Nucleus accumbens (tissue), 56 donors: ENCODE measurements around the gene TENT5C.
A peak's percentile ranks its signal among the peaks of the same experiment; 100 is the strongest.

Experiments used
- DNase-seq, 56 donors: peaks; one replicate each; lab custom pipeline; 2025; lab: John Stamatoyannopoulos, UW

TENT5C gene

DNA sequence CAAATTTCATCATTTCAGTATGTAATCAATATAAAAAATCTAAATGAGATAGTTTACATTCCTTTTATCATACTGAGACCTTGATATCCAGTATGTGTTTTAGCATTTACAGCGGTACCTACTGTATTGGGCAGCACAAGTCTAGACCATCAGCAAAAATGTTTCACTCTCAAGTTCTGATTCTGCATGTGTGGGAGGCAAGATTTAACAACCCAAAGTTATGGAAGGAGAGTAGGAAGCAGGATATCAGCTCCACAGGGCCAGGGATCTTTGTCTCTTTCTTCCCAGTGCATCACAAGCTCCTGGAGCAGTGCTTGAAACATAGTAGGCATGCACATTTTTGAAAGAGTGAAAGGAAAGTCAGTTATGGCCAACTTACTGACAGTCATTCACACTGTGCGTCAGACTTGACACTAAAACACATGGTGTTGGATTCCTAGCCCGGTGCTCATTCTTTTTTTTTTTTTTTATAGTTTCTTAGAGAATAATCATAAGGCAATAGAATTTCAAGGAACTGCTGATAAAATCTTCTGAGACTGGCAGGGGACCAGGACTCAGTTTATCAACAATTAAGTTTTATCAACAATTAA lies 6.1 kb downstream of the TENT5C start:
- DNase-seq, result no peak

DNA sequence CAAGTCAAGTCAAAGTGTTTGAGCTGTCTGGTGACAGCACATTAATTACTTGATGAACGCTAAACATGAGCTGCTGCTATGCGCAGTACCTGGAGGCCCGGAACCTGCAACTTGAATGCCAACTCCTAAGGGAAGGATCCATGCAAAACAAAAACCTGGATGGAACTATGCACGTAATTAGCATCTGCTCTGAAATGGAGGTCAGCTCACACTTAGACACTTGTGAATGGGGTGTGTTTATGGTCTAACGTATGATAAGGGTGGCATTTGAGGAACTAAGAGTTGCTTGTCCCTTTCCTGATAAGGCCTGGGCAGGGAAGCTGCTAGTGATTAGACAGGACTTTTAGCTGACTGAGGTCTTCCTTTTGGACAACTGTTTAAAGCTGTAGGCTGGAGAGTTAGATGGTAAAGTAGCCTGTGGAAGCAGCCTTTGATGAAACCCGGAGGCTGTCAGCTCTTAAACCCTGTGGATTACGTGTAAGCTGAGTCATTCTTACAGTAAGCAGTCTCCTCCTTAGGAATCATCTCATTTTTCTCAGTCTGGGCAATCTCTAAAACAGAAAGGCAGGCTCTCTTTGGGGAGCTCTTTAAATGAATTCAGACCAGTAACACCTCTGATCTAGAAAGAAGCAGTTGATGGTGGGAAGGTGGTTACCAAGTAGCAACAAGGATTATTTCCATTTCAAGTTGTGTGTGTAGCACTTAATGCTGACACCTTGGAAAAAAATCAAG lies 6.8 kb downstream of the TENT5C start:
- DNase-seq, result peak in 2 of 56 donors; percentile 3 to 4

DNA sequence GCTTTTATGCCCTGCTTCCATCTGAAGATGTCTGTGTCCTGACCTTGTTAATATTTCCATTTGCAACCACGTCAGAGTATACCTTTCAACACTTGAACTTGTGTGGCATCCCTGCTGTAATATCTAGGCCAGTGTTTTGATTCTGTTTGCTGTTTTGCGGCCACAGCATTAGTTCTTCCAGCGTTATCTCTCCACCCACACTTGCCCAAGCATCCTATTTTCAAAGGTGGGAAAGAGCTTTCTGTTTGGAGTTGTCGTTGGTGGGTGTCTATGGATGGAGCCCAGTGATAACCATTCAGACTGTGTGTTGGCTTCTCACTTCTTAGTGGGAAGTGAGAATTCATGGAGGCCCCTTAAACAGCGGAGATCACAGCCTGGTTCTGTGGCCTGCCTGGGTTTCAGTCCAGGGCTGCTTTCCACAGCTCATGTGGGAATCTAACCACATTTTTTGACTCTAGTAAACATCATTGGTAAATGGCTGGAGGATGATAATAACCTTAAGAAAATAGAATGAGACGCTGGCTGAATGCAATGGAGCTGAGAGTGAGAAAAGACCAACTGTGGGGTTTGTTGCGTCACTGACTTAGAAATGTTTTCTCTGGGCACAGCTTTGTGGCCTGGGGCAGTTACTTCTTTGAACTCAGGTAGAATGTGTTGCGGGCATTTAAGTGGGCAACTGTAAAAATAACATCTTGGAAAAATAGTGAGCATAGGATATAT lies 7.6 kb downstream of the TENT5C start:
- no peak for DNase-seq

DNA sequence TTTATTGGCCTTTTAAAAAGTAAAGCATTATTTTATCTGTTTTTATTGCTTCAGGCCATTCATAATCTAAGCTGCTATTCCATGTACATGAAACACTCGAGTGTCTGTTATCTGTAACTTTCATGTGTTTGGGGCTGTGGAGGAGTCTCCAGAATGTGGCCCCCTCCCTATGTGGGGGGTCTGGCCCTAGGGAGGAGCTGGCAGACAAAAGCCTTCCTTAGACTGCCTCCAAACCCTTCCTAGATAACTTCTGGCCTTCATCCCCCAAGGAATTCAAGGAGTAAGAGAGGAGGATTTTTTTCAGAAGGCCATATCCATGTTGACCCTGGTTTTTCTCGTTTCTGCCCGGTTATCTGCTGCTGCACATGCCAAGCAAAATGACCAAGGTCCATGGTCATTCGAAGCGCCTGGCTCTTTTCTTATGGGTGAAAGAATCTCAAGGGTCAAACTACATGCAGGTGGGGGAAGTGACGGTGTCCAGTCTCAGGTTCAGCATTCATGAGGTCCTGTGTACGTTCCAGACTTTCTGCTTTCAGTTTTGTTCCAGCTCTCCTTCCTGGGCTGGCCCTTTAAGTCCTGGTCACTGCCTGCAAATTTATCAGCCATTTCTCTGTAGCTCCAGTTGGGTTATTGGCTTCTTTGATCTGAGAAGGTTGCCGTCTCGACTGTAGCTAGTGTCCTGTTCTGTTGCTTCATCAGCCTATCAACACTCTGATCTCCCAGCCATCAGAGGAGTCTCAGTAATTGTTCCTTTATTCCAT lies 8.3 kb downstream of the TENT5C start:
- no peak for DNase-seq

DNA sequence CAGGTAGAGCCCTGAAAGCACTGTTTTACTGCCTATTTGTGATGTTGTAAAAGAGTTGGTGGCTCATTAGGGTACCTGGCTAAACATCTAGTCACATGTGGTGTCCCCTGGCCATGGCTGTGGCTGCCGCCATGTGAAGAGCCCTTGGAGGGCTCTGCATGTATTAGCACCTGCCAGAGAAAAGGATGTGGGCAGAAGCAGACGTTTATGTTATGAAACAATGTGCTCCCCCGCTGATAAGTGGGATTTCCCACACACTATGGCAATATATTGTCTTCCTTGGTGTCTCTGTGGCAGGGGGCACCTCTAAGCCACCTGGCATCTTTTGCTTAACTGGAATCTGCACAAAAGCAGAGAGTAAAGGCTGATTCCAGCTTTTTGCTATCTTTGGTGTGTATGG lies 9.6 kb downstream of the TENT5C start:
- DNase-seq, result no peak

DNA sequence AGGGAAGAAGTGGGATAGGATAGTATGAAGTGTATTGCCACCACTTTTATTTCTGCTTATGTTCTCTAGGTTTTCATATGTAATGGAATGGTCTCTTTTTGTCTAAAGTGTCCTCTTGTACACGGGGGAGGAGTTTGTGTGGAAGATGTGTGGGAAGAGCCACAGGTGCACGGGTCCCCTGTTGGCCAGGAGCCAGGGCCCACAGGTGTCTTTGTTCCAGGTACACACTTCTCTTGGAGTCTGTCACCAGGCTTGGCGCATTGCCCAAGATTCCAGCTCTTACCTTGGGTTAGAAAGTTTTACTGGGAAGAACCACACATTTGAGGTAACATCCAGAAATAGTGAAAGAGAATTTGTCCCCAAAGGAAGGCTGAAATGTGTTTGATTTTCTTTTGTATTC lies 10.5 kb downstream of the TENT5C start:
- DNase-seq, result peak in 1 of 56 donors; percentile 2

DNA sequence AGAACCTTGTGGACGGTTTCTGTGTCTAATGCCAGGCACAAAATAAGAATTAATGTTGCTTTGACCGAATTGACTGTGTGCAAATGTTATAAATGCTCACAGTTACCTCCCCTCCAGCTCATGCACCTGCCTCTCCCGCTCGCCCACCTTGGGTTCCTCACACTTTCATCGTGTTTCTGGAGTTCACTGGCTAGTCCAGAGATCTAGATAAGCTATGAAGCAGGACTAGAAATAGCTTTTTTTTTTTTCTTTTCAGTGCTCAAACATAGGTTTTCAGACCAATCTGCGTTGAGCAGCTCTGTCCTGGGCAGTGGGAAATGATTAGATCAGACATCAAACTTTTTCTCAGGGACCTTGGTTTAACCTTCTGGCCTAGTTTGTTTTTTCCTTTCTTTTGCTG lies 11.1 kb downstream of the TENT5C start:
- DNase-seq, result no peak

DNA sequence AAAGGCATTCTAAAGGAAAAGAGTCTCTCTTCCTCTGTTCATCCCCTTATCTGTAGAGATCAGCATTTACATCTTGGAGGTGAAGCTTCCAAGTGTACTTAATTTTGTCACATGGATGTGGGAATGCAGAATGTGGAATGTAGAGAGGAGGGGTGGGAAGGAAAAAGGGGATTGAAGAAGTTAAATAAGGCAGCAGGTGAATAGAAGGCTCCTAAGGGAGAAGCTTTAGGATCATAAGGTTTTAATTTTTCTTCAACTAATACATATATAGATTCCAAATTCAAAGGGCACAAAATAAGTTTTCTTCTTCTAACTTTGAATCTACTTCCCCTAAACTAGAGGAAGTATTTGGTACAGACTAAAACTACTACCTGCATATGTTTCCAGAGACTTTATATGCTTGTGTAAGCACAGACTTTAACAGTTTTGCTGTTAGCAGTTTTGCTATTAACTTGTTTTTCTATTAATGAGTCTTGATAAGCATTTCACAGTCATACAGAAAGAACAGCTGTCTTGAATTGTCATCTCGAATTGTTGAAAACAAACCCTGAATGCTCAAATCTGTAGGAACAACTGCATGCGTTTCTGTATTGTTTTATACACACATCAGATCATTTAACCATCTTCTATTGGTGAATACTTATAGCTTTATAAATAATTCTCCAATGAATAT lies 12.7 kb downstream of the TENT5C start:
- DNase-seq, result no peak

DNA sequence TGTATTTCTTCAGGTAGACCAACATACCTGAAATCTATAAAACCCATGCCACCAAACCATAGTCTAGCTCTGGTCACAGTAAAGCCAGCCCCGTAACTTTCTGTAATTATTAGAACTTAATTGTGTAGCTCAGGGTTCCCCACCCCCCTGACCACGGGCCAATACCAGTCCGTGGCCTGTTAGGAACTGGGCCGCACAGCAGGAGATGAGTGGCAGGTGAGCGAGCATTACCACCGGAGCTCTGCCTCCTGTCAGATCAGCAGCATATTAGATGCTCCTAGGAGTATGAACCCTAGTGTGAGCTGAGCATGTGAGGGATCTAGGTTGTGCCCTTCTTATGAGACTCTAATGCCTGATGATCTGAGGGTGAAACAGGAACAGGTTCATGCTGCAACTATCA lies 14.6 kb downstream of the TENT5C start:
- DNase-seq, result no peak

DNA sequence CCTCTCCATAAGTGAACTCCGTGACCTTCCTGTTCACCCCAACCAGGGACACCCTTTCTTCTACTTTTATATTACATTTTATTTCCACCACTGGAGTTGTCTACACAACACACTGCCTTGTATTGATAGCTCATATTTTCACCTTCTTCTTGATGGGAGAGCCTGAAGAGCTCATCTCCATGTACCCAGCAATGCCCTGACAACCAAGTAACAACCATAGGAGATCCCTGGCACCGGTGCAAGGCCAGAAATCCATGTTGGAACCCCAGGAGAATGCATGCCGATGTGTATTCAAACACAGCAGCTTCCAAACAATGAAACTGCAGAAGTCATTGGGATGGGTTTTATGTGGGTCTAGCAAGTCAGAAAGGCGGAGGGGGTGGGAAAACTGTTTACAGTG lies 15.5 kb downstream of the TENT5C start:
- DNase-seq, result no peak

DNA sequence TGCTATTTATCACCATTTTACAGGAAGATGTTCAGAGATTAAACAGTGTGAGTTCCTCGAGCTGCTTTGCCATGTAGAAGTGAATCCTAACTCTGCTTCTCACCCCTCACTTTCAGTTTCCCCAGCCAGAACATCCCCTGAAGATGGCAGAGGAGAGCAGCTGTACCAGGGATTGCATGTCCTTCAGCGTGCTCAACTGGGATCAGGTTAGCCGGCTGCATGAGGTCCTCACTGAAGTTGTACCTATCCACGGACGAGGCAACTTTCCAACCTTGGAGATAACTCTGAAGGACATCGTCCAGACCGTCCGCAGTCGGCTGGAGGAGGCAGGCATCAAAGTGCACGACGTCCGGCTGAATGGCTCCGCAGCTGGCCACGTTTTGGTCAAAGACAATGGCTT lies 16.9 kb downstream of the TENT5C start:
- DNase-seq, result no peak

DNA sequence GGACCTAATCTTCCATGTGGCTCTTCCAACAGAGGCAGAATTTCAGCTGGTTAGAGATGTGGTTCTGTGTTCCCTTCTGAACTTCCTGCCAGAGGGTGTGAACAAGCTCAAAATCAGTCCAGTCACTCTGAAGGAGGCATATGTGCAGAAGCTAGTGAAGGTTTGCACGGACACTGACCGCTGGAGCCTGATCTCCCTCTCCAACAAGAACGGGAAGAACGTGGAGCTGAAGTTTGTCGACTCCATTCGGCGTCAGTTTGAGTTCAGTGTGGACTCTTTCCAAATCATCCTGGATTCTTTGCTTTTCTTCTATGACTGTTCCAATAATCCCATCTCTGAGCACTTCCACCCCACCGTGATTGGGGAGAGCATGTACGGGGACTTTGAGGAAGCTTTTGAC lies 17.3 kb downstream of the TENT5C start:
- no peak for DNase-seq

DNA sequence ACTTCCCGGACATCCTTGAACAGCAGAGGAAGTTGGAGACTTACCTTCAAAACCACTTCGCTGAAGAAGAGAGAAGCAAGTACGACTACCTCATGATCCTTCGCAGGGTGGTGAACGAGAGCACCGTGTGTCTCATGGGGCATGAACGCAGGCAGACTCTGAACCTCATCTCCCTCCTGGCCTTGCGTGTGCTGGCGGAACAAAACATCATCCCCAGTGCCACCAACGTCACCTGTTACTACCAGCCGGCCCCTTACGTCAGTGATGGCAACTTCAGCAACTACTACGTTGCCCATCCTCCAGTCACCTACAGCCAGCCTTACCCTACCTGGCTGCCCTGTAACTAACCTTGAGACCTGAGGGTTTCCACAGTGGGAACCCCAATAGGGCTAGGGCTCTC lies 17.9 kb downstream of the TENT5C start:
- DNase-seq, result no peak

DNA sequence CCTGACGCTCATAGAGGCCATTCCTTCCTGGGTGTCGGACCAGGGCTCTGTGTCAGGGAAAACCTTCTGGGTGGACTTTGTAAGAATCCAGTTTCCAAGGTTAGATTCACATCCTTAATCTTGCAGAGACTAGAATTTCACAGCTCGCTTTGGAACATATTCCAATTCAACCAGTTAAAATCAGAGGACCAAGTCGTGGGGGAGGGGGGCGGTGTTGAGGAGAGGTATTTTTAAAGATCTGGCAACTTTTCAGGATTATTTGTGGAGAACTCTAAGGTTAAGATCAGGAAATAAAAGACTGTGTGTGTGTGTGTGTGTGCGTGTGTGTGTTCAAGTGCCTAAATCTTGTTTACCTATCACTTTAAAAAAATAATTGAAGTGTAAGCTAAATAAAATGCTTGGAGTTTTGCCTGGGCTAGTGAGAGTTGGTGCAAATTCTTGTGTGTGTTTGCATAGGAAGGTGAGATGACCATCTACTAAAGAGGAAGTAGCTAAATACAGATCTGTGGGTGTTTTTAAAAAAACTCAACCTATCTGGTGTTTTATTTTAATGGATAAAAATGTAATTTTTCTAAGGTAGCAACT lies 21.8 kb downstream of the TENT5C start:
- DNase-seq, result no peak

DNA sequence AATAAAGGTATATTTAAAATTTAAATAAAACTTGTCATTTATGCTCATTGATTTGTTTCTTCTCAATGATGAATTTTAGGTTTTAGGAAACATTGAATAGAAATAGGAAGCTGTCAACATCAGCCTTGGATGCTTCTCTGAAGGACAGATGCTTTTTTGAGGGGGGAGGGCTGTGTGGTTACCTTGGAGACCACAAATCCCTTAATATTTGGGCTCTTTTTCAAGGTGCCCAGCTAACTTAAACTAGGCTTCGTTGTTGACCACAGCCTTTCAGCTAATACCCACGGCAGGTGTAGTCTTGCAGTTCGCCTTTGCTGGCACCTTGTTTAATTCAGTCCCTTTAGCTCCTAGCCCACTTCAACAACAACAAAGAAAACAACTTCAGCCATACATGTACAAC lies 22.5 kb downstream of the TENT5C start:
- no peak for DNase-seq

DNA sequence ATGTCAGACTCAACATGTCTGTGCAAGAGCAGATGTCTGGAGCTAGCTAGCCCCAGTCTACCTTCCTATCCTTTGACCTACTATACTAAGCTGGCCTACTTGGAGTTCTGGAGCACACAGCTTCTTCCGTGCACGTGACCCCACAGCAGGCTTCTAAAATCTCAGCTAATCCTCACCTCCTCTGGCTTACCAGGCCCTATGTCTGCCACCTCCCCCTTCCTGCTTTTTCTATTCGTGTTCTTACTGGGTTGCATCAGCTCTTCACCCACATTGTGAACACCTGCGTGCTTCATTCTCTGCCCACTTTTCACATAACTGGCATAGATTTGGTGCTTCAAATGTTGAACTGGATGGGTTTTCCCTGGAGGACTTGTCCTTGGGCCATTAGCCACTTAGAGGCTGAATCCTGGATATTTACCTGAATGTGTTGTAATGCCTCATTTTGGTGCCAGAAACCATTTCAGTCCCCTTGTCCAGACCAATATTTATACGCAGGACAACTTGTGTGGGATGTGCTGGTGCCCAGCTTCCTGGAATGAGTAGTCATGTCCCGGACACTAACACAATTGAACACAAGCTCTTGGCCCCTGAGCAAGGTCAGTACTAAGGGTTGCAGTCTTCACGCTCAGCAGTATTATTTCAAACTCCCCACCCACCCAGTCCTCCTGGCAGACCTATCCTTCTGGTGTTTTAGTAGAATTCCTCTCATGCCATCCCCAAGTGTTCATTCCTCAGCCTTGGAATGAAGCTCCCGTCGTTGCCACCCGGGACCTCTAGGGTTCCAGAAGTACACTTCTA lies 24.0 kb downstream of the TENT5C start:
- no peak for DNase-seq

DNA sequence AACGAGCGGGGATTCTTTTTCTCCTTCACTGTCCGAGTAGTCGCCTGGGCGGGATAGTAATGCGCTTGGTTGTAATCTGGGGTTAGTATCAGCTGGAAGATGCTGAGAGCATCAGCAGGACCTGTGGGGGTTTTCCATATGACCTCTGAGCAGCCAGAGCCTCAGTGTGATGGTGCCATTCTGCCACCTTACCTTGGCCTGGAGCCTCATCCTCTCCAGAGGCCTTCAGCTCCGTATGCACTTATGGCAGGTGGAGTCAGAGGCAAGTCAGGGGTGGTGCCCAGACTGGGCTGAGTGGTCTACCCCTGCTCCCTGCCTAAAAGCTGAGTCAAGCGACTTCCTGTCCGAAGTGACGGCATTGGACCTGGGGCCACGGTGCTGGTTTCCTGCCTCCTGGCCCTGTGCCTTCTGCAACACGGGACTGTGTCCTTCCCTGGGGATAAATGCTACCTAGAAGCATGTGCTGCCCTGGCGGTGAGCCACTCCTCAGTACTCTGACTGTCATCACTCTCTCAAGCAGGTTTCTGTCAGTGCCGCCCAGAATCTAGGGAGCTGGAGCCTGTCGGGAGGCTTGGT lies 24.7 kb downstream of the TENT5C start:
- no peak for DNase-seq

DNA sequence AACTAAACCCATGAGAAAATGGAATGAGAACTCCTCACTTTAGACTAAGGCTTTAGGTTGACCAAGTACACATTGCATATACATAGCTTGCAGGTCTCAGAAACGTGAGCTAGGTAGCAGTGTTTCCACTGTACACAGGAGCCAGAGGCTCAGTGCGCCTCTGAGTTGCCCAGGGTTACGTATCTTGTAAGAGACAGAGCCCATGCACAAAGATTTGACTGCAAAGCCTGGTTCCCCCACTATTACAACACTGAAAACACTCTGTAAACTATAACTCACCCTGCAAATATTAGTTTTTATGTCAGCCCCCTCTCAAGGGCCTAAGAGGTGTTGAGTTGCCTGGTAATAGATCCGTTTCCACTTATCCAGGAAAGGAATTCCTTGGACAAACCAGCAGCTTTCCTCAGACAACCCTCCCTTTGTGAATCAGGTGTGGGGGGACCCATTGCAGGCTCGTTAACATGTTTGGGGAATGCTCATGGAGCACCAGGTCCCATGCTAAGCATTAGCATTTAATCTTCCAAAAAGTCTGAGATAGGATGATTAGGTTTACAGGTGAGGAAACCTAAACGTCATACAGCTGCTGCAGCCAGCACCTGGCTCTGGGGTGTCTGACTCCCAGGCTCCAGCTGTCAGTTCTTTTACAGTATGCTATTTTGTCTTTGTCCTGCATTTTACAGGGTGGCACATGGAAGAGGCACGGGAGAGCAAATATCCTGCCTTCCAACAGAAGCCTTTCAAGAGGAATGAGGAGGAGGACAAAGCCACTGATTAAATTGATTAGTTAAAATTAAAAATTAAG lies 25.7 kb downstream of the TENT5C start:
- no peak for DNase-seq
